ENCODE measurements around the gene EED.
"Not testable (repeated sequence)": the region's sequence is repeated elsewhere in the genome, so short reads cannot be mapped to it uniquely, and the experiment has no call there.

EED gene

GRCh38 chr11:86249307-86250098 lies 5.0 kb downstream of the EED start:
- DNase-seq: no peak

GRCh38 chr11:86251345-86251744 lies 6.8 kb downstream of the EED start:
- no peak for DNase-seq

GRCh38 chr11:86255896-86256295 lies 11.3 kb downstream of the EED start:
- no peak for DNase-seq

- DNase-seq: no peak
Observed at GRCh38 chr11:86256608-86257007, 12.1 kb downstream of the EED start.

- DNase-seq: no peak
Observed at GRCh38 chr11:86257446-86257845, 12.9 kb downstream of the EED start.

- no peak for DNase-seq
Observed at GRCh38 chr11:86259730-86260129, 15.2 kb downstream of the EED start.

- DNase-seq: no peak
Observed at GRCh38 chr11:86261328-86261727, 16.8 kb downstream of the EED start.

GRCh38 chr11:86262387-86262786 lies 17.8 kb downstream of the EED start:
- no peak for DNase-seq

GRCh38 chr11:86264649-86265048 lies 20.1 kb downstream of the EED start:
- DNase-seq: no peak

- no peak for DNase-seq
Observed at GRCh38 chr11:86265194-86265593, 20.6 kb downstream of the EED start.

- no peak for DNase-seq
Observed at GRCh38 chr11:86269645-86270044, 25.1 kb downstream of the EED start.

GRCh38 chr11:86274503-86274902 lies 29.9 kb downstream of the EED start:
- DNase-seq: no peak

- DNase-seq: no peak
Observed at GRCh38 chr11:86274999-86275398, 30.4 kb downstream of the EED start.

GRCh38 chr11:86275493-86276370 lies 31.2 kb downstream of the EED start:
- DNase-seq: no peak

- no peak for DNase-seq
Observed at GRCh38 chr11:86277741-86278140, 33.2 kb downstream of the EED start.

GRCh38 chr11:86278226-86278625 lies 33.7 kb downstream of the EED start:
- no peak for DNase-seq

GRCh38 chr11:86279747-86280146 lies 35.2 kb downstream of the EED start:
- DNase-seq: no peak

- DNase-seq: no peak
Observed at GRCh38 chr11:86287468-86287796, 42.9 kb downstream of the EED start.

GRCh38 chr11:86288776-86289507 lies 44.4 kb downstream of the EED start:
- no peak for DNase-seq

GRCh38 chr11:86289508-86290280 lies 45.1 kb downstream of the EED start:
- not testable (repeated sequence) for DNase-seq

- DNase-seq: peak in 3 of 4 experiments; percentile 14 to 51 (median 26)
Observed at GRCh38 chr11:86291466-86292262, 47.1 kb downstream of the EED start.

Measured in activated CD4-positive, CD25-positive, alpha-beta regulatory T cell (primary cell).